Skin epidermis (tissue), 12 donors: Measurements from ENCODE around the gene PEX14.

Experiments
- H3K27ac ChIP-seq, 21 experiments: fragments of 200-600 bp; sonication (generic) in 11 of 21; one replicate each; pipeline ENCODE4 v1.5.0; 2020; ENCODE audit warnings: mild to moderate bottlenecking in 3 of 21, inconsistent platforms in 2 of 21, moderate library complexity in 2 of 21
- H3K4me3 ChIP-seq, 7 experiments: fragments of 200-600 bp; sonication (generic) in 2 of 7; one replicate each; pipeline ENCODE4 v1.5.0; 2020; ENCODE audit warnings: inconsistent platforms in 2 of 7, mild to moderate bottlenecking in 2 of 7, moderate library complexity in 1 of 7

Gene PEX14

GRCh38 chr1:10625076-10625475 is 150.3 kb downstream of the PEX14 start:
- H3K4me3 ChIP-seq: no peak overlapping the region
- H3K27ac ChIP-seq: no peak overlapping the region

GRCh38 chr1:10625554-10625953 is 150.8 kb downstream of the PEX14 start:
- Histone ChIP-seq H3K27ac (peak overlapping the region in 3 of 21 experiments; percentile 5 to 43 (median 21)), H3K4me3 (no peak overlapping the region)

GRCh38 chr1:10626131-10626731 is 151.5 kb downstream of the PEX14 start:
- Histone ChIP-seq H3K4me3 (no peak overlapping the region), H3K27ac (peak overlapping the region in 3 of 21 experiments; percentile 5 to 43 (median 21))

DNA sequence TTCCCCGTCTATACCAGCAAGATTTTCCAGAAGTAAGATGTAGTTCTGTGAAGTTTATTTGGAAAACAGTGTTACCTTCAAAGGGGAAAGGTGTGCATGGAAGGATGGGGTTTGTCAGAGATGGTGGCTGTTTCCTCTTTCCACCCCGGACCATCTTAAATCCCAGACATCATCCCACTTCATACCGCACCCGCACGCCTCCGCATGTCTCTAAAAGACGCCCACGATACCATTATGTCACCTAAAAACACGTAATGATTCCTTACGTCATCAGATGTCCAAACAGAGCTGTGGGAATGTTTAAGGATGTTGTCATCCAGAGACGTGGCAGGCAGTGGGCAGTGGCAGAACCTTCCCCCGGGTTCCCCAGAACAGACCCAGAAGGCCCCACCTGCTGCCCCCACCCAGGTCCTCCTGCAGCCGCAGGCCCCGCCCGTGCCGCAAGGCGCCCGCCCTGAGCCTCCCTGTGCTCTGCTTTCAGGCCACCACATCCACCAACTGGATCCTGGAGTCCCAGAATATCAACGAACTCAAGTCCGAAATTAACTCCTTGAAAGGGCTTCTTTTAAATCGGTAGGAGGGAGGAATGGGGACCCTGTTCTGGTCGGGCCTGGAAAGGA is 152.2 kb downstream of the PEX14 start:
- H3K27ac ChIP-seq: peak overlapping the region in 1 of 21 experiments; percentile 41
- no peak overlapping the region for H3K4me3 ChIP-seq

DNA sequence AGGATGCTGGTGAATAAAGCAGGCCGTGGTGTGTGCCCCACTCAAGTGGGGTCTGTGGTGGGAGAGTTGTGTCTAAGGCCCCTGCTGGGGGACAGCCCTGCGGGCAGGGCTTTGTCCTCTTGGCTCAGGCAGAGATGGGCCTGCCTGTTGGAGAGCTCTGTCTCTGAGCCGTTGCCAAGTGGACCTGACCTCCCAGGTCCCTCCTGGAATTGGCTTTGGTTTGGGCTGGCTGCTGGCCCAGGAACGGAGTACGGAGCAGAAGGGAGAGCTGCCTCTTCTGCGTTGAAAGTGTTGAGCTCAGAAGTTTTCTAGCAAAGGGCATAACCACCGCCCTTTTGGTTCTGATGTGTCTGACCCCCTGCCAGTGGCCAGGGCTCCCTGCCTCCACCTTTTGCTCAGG is 153.9 kb downstream of the PEX14 start:
- Histone ChIP-seq H3K27ac (no peak overlapping the region), H3K4me3 (no peak overlapping the region)

DNA sequence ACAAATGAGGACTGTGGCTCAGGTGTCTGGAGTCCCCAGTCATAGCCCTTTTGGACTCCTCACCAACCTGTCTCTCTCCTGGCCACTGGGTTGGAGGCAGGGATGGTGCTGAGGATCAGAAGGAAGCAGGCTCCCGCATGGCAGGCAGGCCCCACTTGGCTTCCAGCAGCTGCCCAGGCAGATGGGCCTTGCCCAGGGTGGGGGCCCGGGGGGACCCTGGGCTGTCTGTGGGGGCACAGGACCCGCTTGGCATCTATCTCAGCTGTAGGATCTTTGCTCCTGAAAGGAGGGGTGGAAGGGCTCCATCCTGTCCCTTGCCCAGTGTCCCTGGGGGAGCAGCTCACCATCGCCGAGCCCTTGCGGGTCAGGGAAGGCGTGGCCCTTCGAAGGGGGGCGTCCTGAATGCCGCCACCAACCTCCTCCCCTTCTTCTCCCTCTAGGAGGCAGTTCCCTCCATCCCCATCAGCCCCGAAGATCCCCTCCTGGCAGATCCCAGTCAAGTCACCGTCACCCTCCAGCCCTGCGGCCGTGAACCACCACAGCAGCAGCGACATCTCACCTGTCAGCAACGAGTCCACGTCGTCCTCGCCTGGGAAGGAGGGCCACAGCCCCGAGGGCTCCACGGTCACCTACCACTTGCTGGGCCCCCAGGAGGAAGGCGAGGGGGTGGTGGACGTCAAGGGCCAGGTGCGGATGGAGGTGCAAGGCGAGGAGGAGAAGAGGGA is 154.5 kb downstream of the PEX14 start:
- H3K27ac ChIP-seq: peak overlapping the region in 1 of 21 experiments; percentile 22
- H3K4me3 ChIP-seq: no peak overlapping the region

- Histone ChIP-seq H3K4me3 (no peak overlapping the region), H3K27ac (no peak overlapping the region)
Observed at GRCh38 chr1:10629816-10630571, 155.2 kb downstream of the PEX14 start.

DNA sequence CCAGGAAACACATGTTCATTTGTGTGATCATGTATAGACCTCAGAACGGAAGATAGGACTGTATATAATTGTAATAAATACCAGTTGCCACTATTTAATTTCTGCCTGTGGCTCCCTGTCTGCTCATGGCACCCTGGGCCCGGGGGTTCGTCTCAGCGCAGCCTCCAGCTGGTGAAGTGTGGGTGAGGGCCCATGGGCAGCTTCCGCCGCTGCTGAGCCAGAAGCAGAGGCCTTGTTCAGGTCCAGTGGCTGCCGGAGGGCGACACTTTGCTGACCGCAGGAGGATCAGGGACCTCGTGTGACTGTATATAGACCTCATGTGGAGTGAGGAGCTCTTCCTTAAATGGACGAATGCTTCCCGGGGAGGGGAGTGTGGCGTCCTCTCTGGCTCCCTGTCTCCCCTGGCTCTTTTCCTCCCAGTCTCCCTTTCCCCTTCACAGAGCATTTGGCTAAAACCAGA is 155.9 kb downstream of the PEX14 start:
- no peak overlapping the region for H3K4me3 ChIP-seq
- H3K27ac ChIP-seq: no peak overlapping the region

GRCh38 chr1:10631121-10631810 is 156.5 kb downstream of the PEX14 start:
- no peak overlapping the region for H3K4me3 ChIP-seq
- H3K27ac ChIP-seq: peak overlapping the region in 1 of 21 experiments; percentile 11

DNA sequence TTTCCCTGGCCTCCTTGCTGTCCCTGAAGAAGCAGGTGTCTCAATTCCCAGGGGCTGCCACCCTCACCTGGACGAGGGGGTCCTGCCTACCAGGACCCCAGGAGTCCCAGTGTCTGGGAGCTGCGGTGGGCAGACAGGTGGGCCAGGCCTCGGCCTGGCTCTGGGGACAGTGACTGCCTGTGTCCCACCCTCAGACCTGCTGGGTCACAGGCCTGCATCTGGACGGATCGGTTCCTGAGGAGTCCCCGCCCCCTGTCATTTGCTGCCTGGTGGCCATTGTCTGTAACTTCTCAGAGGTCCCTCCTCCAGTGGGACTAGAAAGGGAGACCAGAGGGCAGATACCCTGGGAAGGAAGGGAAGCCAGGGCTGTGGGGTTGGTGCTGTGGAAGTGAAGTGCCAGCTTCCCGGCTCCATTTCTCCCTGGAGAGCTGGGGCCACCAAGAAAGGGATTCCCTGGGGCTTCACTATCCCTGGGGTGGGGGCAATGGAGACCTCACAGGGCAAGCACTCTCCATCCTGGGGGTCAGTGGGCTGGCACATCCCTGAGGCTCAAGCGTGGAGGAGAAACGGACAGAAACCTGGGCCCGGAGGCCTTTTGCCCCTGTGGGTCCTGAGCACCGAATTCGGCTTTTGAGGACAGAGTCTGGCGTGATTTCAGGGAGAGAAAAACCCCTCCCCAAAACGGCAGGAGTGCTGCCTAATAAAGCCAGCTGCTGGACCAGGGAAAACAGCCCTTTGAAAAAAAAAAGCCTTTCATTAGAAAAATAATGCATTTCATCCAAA is 157.3 kb downstream of the PEX14 start:
- Histone ChIP-seq H3K4me3 (no peak overlapping the region), H3K27ac (peak overlapping the region in 4 of 21 experiments; percentile 11 to 33 (median 19))

DNA sequence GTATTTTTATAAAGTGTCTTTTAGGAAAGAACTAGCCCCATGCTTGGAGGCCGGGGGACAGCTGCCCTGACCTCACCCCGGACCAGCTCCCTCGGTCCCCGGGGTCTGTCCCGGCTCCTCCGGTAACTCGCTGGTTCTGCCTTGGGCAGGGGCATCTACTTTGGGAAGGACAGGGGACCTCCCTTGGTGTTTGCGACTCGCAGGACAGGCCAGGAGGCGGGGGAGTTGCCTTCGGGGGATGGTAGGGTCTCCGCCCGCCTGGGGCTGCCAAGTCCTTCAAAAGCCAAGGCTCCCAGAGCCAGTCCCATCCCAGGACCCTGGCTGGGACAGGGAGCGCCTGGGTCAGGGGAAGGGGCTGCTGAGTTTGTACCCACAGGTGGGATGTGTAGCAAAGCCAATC is 157.9 kb downstream of the PEX14 start:
- peak overlapping the region in 4 of 21 experiments; percentile 11 to 33 (median 19) for H3K27ac ChIP-seq

GRCh38 chr1:10633416-10633815 is 158.7 kb downstream of the PEX14 start:
- Histone ChIP-seq H3K27ac (peak overlapping the region in 4 of 21 experiments; percentile 79 to 92 (median 84)), H3K4me3 (no peak overlapping the region)

More for the DNA sequence above, 157.9 kb downstream of the PEX14 start:
- H3K4me3 ChIP-seq: no peak overlapping the region

GRCh38 chr1:10634075-10634427 is 159.3 kb downstream of the PEX14 start:
- H3K27ac ChIP-seq: peak overlapping the region in 19 of 21 experiments; percentile 29 to 93 (median 79)
- H3K4me3 ChIP-seq: no peak overlapping the region

GRCh38 chr1:10634428-10635084 is 159.8 kb downstream of the PEX14 start:
- peak overlapping the region in 20 of 21 experiments; percentile 42 to 93 (median 80) for H3K27ac ChIP-seq
- H3K4me3 ChIP-seq: no peak overlapping the region

DNA sequence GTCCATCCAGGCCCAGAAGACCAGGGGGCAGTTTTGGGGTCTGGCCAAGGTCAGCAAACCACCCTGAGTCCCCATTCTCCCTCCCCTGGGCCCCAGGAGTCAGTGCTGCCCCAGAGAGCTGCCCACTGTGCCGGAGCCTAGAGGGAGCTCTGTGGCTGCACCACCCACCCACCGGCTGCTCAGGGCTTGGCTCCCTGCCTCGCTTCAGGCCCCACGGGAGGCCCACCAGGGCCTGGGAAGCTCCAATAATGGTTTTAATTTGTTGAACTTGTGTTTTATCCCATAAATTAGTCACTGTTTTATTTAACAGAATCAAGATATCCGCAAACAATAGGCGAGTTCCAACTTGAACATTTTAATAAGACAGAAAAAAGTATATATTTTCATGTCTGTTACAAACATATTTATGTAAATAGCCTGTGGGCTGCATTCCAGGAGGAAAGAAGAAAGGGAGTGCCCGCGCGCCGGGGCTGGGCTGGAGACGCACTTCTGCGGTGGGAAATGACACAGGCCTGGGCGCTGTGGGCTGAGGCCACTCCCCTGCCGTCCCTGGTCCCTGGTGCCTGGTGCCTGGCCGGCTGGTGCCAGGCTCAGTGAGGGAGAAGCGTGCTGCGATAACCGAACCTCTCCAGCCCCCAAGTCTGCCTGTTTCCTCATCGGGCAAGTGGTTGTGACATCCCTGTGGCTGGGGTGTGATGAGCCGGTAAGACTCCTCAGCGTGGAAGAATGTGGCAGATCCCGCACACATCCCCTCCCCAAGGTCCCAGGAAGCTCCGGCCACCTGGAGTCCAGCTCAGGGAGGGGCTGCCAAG is 160.5 kb downstream of the PEX14 start:
- Histone ChIP-seq H3K4me3 (no peak overlapping the region), H3K27ac (peak overlapping the region in 20 of 21 experiments; percentile 42 to 93 (median 80))

DNA sequence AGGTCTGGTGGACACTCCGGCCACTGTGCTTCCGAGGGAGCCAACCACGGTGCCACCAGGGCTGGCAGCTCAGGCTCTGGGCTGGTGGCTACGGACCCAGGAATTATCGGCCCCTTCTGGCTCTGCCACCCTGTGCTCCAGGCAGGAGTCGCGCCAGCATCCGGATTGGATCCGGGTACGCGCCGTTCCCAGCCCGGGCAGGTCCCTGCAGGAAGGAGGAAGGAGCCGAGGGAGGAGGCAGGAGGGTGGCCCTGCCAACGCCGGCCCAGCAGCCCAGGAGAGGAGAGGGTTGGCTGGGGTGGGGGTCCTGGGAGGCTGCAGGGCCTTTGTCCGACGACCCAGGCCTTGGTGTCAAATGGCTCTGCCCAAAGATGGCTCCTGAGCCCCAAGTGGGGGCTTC is 161.2 kb downstream of the PEX14 start:
- peak overlapping the region; percentile 25 to 93 (median 79) for H3K27ac ChIP-seq
- H3K4me3 ChIP-seq: no peak overlapping the region

GRCh38 chr1:10637400-10637799 is 162.7 kb downstream of the PEX14 start:
- Histone ChIP-seq H3K27ac (peak overlapping the region in 11 of 21 experiments; percentile 23 to 71 (median 52)), H3K4me3 (no peak overlapping the region)
